Measurements from ENCODE around the gene FOXD3. TPM values are rescaled to one million over a fixed set of nuclear protein-coding genes. Genes with fewer than 3 reads are reported as not detected.

The FOXD3 gene
- not detected for total RNA-seq

DNA sequence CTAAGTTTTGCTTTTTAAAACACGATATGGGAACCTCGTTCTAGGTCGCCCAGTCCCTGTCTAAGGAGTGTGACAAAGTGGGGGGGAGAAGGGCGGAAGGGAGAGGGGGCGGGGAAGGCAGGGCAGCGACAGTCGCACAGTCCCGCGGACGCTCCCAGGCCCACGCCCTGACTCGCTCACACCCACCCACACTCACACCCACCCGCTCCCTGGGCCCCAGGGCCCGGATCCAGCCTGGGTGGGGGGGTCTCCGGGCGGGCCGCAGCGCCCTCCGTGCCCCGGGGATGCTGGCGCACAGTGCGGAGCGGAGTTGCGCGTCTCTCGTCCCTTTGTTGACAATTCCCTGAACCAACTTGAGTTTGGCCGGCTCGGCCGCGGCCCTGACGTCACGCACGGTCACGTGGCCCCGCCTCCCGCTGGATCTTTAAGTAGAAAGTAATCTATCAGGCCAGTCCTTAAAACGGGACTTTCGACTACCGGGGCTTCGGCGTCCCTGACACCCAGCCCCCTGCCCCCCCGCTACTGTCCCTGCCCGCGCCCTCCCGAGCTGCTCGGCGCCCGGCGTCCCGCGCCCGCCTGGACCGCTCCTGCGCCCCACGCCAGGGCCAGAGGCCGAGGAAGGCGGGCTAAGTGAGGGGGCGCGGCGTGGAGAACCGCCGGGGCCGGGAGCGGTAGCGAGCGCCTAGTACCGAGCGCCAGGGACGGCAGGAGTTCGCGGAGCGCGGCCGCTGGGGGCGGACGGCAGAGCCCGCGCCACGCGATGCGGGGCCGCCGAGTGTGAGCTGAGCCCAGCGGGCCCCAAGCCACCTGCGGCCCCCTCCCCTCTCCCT lies at the start of gene FOXD3:
Gene FOXD3, plus strand, starts transcription at position 454 of the 830 bp plus-strand sequence. CDS start 492 bp downstream, outside the sequence.
- peak; percentile 55 for ATAC-seq

DNA sequence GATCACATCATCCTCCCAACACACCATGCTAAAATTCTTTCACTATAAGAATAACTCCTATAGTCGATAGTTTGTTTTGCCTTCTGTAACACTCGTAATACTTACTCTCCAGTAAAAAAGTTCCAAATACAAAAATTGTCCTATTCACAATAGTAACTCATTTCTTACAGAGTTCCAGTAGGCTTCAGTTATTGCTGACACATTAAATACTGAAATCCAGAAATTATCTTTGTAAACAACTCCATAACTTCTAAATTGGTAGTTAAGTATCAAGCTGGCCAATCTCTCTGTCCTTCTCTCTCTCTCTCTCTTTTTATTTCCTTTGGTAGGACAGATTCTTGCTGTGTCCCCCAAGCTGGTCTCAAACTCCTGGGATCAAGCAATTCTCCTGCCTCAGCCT lies 49.6 kb upstream of the FOXD3 start:
- no peak for ATAC-seq

DNA sequence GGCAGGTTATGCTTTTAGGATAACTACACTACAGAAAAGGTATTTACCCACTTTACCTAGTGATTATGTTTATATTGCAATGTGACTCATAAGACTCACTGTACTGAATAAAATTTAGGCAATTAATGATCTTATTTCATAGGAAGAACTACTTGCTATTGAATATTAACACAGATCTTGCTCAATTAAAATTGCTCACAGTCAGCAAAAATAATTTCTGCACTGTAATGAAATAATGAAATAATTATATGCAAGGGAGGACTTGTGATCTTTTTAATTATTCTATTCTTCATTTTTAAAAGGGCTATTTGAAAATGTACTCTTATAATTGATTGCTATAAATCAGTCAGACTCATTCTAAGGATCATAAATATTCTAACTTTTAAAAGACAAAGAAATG lies 48.0 kb upstream of the FOXD3 start:
- no peak for ATAC-seq

DNA sequence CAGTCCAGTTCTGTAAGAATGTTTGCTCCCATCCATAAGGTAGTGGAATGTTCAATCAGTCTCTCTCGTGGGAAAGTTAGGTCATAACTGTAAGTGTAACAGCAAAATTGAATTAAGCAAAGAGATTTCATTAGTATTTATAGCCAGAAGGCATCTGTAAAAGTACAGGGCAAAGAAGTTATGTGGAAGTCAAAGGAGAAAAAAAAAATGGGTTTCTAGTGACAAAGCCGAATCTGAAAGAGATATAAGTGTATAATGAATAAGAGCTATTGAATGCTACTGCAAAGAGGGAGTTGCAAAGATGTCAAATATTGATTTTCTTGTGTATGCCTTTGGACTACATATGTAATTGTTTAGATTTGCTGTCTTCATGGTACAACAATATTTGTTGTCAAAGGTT lies 47.4 kb upstream of the FOXD3 start:
- no peak for ATAC-seq

DNA sequence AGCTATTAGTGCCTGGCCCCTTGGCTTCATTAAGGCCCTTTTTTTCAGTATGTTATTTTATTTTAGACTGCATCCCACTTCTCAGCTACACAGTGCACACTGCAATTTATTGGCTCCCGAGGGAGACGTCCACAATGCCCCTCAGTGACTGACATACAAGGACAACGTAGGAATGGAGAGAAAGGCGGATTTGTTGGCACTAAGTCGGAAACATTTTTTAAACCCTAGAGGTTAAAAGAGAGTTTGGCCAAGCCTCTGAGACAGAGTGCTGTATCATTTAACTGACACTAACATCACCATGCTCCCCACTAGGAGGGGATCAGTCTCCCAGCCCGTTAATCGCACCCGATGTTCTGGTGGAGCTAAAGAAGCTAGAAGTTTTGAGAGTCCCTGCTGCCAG lies 45.7 kb upstream of the FOXD3 start:
- ATAC-seq: no peak

DNA sequence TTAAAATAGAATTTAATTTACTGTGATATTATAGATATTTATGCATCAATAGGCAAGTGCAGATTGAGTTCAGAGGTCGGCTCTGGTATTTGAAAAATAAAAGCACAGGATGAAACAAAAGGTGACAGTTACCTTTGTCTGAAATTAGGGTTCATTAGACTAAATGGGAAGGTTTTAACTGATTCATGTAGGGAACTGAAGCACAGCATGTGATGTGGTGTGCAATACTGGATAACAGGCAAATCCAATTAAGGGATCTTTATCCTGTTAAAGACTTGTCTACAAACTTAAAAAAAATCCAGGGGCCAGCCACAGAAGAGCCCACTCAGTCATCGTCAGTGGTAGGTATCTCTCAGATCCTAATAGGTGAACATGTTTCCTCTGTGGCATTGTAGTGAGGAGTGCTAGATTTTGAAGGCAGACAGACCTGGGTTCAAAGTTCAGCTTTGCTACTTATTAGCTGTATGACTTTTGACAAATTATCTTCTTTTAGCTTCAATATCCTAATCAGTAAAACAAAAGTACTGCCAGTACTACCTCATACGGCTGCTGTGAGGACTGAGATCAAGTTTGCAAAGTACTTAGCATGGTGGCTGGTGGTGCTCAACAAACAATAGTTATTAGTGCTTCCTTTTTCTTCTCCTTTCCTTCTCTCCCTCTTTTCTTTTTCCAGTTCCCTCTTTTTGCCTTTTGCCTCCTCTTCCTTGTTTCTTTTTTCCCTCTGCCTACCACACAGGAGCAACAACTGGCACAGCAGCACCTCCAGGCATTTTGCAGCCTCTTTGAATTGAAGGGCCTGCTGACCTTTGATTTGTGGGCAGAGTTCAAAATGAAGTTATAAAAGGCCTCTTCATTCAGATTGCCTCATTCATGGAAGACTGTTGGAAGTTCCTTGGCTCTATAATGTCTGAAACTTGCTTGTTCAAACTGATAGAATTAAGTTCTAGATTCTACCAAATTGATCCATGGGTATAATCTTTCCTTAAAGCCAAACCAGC lies 44.9 kb upstream of the FOXD3 start:
- no peak for ATAC-seq

DNA sequence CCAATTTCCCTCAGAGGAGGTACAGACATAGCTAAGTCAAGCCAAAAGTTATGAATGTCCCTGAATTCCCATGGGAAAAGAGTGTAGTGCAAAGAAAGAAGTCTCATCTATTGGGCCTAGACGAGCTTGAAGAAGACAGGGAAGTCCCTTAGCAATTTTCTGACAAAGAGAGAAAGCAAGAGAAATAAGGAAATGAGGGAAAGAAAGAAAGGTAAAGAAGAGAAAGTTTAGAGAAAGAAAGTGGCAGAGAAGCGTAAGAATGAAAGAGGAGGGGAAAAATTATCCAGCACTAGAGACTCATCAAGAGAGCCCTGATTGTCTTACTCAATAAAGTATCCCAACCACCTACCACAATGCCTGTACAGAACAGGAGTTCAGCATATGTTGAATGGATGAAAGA lies 40.6 kb upstream of the FOXD3 start:
- ATAC-seq: no peak

DNA sequence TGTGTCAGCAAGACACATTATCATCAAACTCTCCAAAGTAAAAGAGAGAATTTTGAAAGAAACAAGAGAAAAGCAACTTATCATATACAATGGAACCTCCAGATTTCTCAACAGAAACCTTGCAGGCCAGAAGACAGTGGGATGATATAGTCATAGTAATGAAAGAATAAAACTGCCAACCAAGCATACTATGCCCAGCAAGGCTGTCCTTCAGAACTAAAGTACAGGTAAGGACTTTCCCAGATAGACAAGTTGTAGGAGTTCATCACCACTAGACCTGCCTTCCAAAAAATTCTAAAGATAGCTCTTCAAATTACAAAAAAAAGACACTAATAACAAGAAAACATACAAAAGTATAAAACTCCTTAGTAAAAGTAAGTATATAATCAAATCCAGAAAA lies 33.2 kb upstream of the FOXD3 start:
- no peak for ATAC-seq

DNA sequence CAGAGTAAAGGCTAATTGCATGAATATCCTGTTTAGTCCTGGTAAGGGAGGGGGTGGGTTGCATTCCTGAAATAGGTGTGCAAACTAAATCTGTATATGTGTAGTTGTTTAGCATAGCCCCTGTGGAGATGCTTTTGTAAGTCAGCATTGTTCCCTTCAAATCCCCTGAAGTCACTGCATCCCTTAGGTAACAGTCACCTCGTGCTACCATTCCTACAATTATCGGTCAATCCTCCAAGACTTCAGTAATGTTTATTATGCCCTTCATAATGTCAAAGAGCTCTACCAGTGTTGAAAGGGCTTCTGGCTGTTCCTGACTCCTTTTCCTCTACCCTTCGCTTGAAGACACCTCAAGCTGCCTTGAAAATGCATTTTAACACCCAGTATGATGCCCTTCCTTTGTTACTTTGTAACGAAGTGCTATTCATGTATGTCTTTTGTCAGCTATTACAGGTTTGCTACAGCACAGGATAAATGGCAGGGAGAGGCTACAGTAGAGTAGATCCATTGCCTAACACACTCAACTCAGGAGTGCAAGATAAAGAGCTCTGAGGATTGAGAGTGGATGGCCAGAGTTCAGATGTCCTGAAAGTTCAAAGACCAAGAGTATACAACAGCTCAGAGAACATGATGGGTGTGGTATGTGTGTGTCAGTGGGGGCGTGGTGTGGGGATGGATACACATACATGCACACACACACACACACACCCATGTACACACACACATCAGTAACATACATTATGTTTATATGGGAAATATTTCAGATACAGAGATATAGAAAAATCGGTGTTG lies 27.4 kb upstream of the FOXD3 start:
- ATAC-seq: no peak

DNA sequence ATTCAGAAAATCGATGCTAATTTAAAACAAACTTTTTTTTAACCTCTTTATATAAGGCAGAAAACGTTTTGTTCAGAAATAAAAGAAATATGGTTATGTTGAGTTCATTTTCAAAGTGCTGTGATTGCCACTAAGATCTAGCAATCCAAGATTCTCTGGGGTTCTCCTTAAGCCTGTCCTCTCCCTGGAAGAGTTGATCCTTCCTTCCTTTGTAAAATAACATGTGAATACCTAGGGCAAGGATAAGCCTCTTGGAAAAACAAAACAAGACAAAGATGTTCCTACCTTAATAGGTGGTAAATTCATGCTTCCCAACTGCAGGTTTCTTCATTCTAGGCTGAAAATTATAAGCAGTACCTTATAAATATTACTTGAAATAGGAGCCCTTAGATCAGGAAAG lies 18.0 kb upstream of the FOXD3 start:
- no peak for ATAC-seq

DNA sequence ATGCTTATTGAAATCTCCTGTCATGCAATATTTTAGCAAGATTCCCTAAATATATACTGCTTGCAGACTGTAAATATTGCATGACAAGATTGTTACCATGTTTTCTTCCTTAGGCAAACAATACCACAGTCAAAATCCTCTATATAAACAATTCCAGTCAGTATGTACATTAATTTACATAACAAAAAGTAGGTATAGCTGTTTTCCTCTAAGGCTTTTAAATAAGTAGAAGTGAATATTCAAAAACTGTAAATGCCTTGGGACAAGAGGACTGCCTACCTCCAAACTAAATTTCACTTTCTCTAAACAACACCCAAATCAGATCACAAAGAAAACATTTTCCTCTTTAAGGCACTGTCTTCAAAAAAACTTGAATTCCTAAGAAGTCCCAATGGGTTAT lies 17.3 kb upstream of the FOXD3 start:
- no peak for ATAC-seq

DNA sequence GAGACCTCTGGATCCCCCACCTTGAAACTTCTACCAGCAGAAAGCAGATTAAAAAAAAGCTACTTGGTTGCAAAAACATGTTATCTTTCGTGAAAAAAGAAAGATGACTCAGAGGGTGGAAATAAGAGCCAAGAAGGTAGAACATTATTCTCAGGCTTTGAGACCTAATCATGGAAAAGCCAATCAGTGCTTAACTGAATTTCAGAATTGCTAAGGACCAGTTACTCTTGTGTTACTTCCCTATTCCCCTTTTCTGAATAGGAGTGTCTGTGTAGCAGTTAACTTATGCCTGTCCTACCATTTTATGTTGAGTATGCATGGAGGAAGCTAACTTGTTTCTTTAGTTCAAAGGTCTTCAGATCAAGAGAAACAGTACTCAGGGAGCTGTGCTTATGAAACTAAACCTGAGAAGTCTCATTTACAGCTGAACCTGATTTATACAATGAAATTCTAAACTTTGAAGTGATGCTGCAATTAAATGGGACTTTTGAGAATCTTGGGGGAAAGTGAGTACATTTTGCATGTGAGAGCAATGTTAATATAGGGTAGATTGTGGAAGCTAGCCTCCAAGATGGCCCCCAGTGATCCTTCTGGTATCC lies 15.1 kb upstream of the FOXD3 start:
- ATAC-seq: no peak

DNA sequence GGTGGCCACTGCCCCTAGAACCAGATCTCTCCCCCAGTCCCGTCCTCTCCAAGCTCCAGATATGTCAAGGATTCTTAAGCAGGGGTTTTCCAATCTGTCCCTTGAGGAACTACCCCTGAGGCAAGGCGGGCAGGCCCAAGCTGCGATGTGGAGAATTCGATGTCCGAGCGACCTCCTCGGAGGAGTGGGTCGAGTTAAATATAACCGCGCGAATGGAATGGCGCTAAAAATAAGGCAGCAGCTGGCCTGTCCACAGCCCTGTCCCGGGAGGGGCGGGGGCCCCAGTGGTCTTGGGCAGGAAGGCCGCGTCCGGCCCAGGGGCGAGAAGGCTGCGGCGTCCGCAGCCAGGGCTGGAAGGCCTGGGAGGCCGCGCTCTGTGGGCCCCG lies 5.8 kb upstream of the FOXD3 start:
- no peak for ATAC-seq

DNA sequence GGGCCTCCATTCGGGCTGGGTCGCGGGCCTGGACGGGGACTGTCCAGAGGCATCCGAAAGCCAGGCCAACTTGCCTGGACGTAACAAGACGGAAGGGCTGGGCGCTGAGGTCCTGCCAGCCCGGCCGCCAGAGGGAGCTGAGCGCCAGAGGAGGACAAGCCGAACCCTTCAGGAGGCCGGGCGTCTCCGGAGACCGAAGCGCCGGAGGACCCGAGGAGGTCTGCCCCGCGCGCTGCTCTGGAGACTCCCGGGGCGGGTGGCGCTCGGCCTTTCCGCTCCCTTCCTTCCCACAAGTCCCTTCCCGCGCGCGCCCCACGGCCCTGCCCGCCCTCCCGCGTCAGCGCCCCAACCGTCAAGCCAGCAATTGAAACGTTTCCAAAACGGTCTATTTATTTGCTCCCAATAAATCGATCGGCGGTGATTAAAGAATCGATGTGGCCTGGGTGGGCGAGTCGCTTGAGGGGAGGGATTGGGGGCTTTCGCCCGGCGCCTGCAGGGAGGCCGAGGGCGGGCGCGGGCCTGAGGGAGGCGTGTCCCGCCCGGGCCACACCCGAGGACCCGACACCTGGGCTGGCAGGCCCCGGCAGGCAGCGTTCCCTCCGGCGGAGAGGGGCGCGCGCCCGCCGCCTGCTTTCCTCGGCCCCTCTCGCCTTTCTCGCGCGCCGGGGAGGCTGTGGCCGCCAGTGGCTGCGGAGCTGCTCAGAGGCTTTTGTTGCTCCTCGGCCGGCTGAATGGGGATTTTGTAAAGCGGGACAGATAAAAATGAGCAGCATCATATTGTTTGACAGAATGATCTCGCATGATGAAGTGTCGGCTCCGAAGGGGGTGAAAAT lies 5.2 kb upstream of the FOXD3 start:
- peak; percentile 83 for ATAC-seq

DNA sequence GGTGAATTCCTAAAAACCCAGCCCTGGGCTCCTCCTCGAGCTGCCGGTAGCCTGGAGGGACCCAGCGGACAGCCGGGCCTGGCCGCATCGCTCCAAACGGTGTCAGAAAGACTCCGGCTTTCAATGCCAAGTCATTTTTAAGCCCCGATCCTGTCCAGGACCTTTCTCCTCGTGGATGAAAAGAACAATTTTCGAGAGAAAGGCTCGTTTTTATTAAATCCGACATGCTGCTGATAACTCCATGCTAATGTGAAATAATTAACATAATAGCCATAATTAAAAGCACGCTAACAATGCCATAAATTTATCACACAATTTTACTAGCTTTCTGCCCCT lies 4.6 kb upstream of the FOXD3 start:
- no peak for ATAC-seq

DNA sequence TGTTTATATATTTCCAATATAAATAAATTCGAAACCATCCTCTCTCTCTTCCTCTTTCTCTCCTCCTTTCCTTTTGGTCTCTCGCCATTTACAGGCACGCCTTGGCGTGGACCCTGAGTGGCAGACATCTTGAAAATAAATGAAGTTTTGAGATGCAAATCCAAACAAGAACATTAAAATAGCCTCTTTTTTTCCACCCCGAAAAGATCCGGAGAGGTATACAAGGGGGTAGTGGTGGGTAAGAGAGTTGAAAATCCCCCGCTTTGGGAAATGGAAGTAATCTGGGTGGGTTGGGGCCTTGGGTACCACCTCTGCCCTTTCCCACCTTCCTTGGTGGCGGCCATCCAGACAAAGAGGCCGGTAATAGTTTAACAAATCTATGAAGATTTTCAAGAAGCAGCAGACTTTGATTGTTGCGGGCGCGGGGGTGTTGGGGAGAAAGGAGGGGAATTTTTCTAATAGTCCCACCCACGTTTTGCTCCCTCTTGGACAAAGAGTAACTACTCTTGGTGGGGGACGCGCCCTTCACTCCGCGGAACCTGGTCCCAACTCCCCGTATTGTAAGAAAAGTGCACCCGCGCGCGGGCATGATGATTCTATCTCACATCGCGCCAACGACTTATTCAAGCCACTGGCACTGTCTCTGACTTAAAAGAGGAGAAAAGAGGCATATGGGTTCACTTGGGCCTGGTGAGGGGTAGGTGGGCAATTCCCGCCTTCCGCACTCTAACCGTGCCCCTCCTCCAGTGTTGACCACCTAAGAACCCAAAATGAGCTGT lies 4.0 kb upstream of the FOXD3 start:
- no peak for ATAC-seq

DNA sequence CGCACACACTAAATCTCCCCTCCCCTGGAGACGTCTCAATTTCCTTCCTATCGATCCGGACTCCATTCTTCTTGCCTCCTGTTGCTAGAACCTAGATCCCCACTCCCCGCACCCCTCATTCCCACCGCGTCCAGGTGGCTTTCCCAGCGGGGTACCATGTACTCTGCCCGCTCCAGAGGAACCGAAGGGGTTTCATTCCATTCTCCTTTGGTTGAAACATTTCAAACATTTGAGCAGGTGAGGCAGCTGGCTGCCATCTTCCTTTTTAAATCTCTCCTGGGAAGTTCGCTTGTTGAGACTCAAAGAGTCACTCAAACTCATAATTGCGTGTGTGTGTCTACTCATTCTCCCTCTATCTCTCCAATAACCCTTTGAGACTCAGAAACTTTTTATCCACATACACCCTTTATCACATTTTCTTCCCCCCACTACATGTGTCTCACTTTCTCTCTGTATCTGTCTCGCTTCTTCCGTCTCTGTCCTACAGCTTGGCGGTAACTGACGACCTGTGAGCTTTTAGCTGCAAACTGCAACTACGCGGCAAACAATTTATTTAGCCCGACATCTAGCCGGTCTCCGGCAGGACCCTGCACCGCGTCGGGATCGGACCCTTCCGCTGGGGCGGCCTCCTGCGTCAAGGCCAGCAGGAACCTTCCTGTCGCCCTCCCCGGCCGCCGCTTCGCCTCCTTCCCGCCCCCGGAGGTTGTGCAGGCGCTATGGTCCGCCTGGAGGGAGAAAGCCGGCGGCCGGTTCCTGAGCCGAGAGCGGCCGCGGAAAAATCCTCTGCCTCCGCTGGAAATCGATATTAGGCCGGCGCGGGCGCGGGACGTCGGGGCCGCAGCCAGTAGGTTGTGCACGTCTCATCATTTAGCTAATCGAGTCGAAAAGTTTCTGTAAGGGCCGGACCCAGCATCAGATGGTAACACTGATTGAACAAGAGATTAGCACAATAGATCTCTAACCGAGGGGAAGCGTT lies 3.0 kb upstream of the FOXD3 start:
- ATAC-seq: no peak

DNA sequence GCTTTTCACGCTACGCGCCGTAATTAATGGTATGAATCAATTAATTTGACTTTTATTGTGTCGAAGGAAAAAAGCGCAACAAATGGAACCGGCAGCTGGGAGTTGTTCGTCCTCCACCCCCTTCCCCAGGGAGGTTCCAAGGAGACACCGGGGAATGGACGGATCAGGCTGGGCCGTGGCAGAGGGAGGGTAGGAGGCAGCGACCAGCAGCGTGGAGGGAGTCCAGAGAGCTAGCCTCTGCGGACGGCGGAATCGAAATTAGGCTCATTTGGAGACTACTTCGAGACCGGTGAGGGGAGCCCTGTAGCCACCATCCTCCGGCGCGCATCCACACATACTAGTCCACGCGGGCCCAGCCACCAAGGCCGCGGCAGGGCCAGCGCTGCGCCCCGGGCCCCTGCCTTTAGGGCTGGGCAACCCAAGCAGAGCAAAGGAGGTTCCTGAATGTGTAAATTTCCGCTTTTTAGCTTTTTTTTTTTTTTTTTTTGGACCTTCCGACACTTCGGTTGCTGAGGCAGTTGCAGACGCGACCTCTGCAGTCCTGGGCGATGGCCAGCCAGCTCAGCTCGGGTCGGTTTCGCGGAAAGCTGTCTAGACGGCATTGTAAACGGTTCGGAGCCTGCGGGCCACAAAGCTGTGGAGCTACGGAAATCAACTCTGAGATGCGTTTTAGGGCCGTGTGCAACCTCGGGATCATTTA lies 2.2 kb upstream of the FOXD3 start:
- no peak for ATAC-seq

All from esophagus mucosa (tissue), 1 donor.